H9 (cell line): Measurements from ENCODE around the gene DEDD2. TPM values are rescaled to one million over a fixed set of nuclear protein-coding genes. Genes with fewer than 3 reads are reported as not detected.

ENCODE experiments used
- DNase-seq: peaks from one replicate; pipeline ENCODE4 v3.0.0-alpha.2; 2017
- H2AFZ ChIP-seq: one replicate; pipeline ENCODE4 v1.6.1; 2013; ENCODE audit warnings: mild to moderate bottlenecking, low read length, control low read depth, moderate library complexity
- H2AK5ac ChIP-seq: 2 replicates; pipeline ENCODE4 v1.6.1; 2013; ENCODE audit warnings: low read length, control low read depth, mixed read lengths; ENCODE audit not compliant: insufficient read length
- H2BK120ac ChIP-seq: one replicate; pipeline ENCODE4 v1.6.1; 2013; ENCODE audit warnings: low read depth, mild to moderate bottlenecking, low read length, control low read depth, inconsistent platforms; ENCODE audit not compliant: poor library complexity, severe bottlenecking
- H2BK12ac ChIP-seq: 2 replicates; pipeline ENCODE4 v1.6.1; 2013; ENCODE audit warnings: low read length, control low read depth, mixed read lengths, low read depth; ENCODE audit not compliant: insufficient read length
- H2BK15ac ChIP-seq: 2 replicates; pipeline ENCODE4 v1.6.1; 2013; ENCODE audit warnings: low read depth, low read length, control low read depth
- H2BK20ac ChIP-seq: one replicate; pipeline ENCODE4 v1.6.1; 2013; ENCODE audit warnings: low read depth, mild to moderate bottlenecking, low read length, control low read depth, inconsistent platforms; ENCODE audit not compliant: poor library complexity, severe bottlenecking
- H2BK5ac ChIP-seq: 2 replicates; pipeline ENCODE4 v1.6.1; 2013; ENCODE audit warnings: low read length, control low read depth, mixed read lengths; ENCODE audit not compliant: insufficient read length
- H3K14ac ChIP-seq: 2 replicates; pipeline ENCODE4 v1.6.1; 2013; ENCODE audit warnings: low read length, control low read depth; ENCODE audit not compliant: insufficient read depth
- H3K18ac ChIP-seq: 2 replicates; pipeline ENCODE4 v1.6.1; 2013; ENCODE audit warnings: low read depth, mild to moderate bottlenecking, mixed read lengths, low read length, control low read depth; ENCODE audit not compliant: insufficient read length
- H3K23ac ChIP-seq: 2 replicates; pipeline ENCODE4 v1.6.1; 2013; ENCODE audit warnings: low read length, control low read depth, mixed read lengths, low read depth; ENCODE audit not compliant: insufficient read length
- H3K23me2 ChIP-seq: 2 replicates; pipeline ENCODE4 v1.6.1; 2013; ENCODE audit warnings: low read depth, mild to moderate bottlenecking, mixed read lengths, low read length, control low read depth; ENCODE audit not compliant: insufficient read length, poor library complexity, severe bottlenecking
- H3K27ac ChIP-seq: 2 replicates; pipeline ENCODE4 v1.5.1; 2013; ENCODE audit warnings: low read length, control low read depth, mixed read lengths, low read depth; ENCODE audit not compliant: insufficient read length
- H3K27me3 ChIP-seq: 2 replicates; pipeline ENCODE4 v1.6.1; 2013; ENCODE audit warnings: low read length, control low read depth, inconsistent platforms; ENCODE audit not compliant: insufficient read depth
- H3K4ac ChIP-seq: 2 replicates; pipeline ENCODE4 v1.6.1; 2013; ENCODE audit warnings: low read depth, mild to moderate bottlenecking, control low read depth, inconsistent platforms, low read length, moderate library complexity
- H3K4me1 ChIP-seq: 2 replicates; pipeline ENCODE4 v1.6.1; 2013; ENCODE audit warnings: low read length, control low read depth, inconsistent platforms; ENCODE audit not compliant: insufficient read depth
- H3K4me2 ChIP-seq: 2 replicates; pipeline ENCODE4 v1.6.1; 2013; ENCODE audit warnings: low read length, control low read depth, mixed read lengths; ENCODE audit not compliant: insufficient read length, insufficient read depth
- H3K56ac ChIP-seq: 2 replicates; pipeline ENCODE4 v1.6.1; 2013; ENCODE audit warnings: low read depth, mild to moderate bottlenecking, mixed read lengths, low read length, control low read depth; ENCODE audit not compliant: insufficient read length
- H3K79me1 ChIP-seq: 2 replicates; pipeline ENCODE4 v1.6.1; 2013; ENCODE audit warnings: low read depth, mild to moderate bottlenecking, moderate library complexity, low read length, control low read depth, inconsistent platforms; ENCODE audit not compliant: insufficient read depth, poor library complexity, severe bottlenecking
- H3K79me2 ChIP-seq: 2 replicates; pipeline ENCODE4 v1.6.1; 2013; ENCODE audit warnings: low read length, control low read depth, inconsistent platforms; ENCODE audit not compliant: insufficient read depth
- H3K9ac ChIP-seq: 2 replicates; pipeline ENCODE4 v1.6.1; 2013; ENCODE audit warnings: low read length, control low read depth, mixed read lengths; ENCODE audit not compliant: insufficient read length; ENCODE audit errors: extremely low read depth
- H3K9me3 ChIP-seq: one replicate; pipeline ENCODE4 v1.6.1; 2013; ENCODE audit warnings: low read depth, low read length, inconsistent platforms; ENCODE audit not compliant: control insufficient read depth
- H3T11ph ChIP-seq: one replicate; pipeline ENCODE4 v1.6.1; 2013; ENCODE audit warnings: mild to moderate bottlenecking, low read length, control low read depth, inconsistent platforms
- H4K20me1 ChIP-seq: one replicate; pipeline ENCODE4 v1.6.1; 2013; ENCODE audit not compliant: control insufficient read depth, insufficient read length, insufficient read depth
- H4K5ac ChIP-seq: 2 replicates; pipeline ENCODE4 v1.6.1; 2013; ENCODE audit warnings: low read depth, mild to moderate bottlenecking, mixed read lengths, low read length, control low read depth; ENCODE audit not compliant: insufficient read length
- H4K8ac ChIP-seq: replicated peaks from 2 replicates; pipeline ENCODE4 v1.6.1; 2013; ENCODE audit warnings: low read length, control low read depth, mixed read lengths, low read depth; ENCODE audit not compliant: insufficient read length
- H4K91ac ChIP-seq: 2 replicates; pipeline ENCODE4 v1.6.1; 2013; ENCODE audit warnings: low read depth, mild to moderate bottlenecking, moderate library complexity, mixed read lengths, low read length, control low read depth; ENCODE audit not compliant: insufficient read length
- H3K27ac Mint-ChIP-seq, 3 experiments: 2 replicates in 2 of 3; 3 replicates in 1 of 3; pipeline ENCODE4 v1.8.0; 2020 to 2021; ENCODE audit warnings: mixed read lengths in 3 of 3, mild to moderate bottlenecking in 1 of 3, moderate library complexity in 1 of 3
- H3K27me3 Mint-ChIP-seq: 2 replicates; pipeline ENCODE4 v1.8.0; 2021; ENCODE audit warnings: low read depth, mild to moderate bottlenecking, moderate library complexity, mixed read lengths
- H3K36me3 Mint-ChIP-seq, 3 experiments: 2 replicates in 2 of 3; 3 replicates in 1 of 3; pipeline ENCODE4 v1.8.0; 2020 to 2021; ENCODE audit warnings: low read depth in 3 of 3, mixed read lengths in 3 of 3; ENCODE audit not compliant: insufficient read depth in 1 of 3
- H3K4me1 Mint-ChIP-seq, 2 experiments: 2 replicates each; pipeline ENCODE4 v1.8.0; 2020; ENCODE audit warnings: mixed read lengths in 2 of 2
- H3K4me3 Mint-ChIP-seq, 2 experiments: 2 replicates in 1 of 2; 3 replicates in 1 of 2; pipeline ENCODE4 v1.8.0; 2020 to 2021; ENCODE audit warnings: mild to moderate bottlenecking in 2 of 2, mixed read lengths in 2 of 2, moderate library complexity in 1 of 2
- H3K9me3 Mint-ChIP-seq, 2 experiments: 2 replicates in 1 of 2; 3 replicates in 1 of 2; pipeline ENCODE4 v1.8.0; 2020; ENCODE audit warnings: mild to moderate bottlenecking in 2 of 2, mixed read lengths in 2 of 2, moderate library complexity in 1 of 2
- CTCF ChIP-seq: fragments of 200-600 bp; sonication (generic); conservative IDR thresholded peaks from 3 replicates; pipeline ENCODE4 v1.8.0; 2021; ENCODE audit warnings: antibody characterized with exemption, mild to moderate bottlenecking
- WGBS: extraction: QIAGEN DNeasy Blood & Tissue Kit; methylation state at CpG from one replicate; pipeline ENCODE4 v1.1.7; 2013; ENCODE audit warnings: missing lambda C conversion rate, low lambda C conversion rate, mixed read lengths; ENCODE audit not compliant: insufficient read length; ENCODE audit errors: extremely low coverage; 5-methylcytosine and 5-hydroxymethylcytosine counted together
- total RNA-seq: library from RNA; stranded (reverse); gene quantifications from 2 replicates; pipeline ENCODE4 v1.2.1, GENCODE V29; 2021

The DEDD2 gene
- total RNA-seq, 1 experiment from 2014 or later = 32.3 TPM

- H3K4me1 Mint-ChIP-seq = peaks cover 11 to 23% of the 10 kb centered on the region in 2 experiments
- peak overlapping the region; percentile 66 to 84 for H3K4me3 Mint-ChIP-seq
- Histone ChIP-seq H2BK20ac (no peak overlapping the region), H4K91ac (no peak overlapping the region), H4K20me1 (no peaks in the 10 kb centered on the region), H3K9ac (no peak overlapping the region), H4K5ac (no peak overlapping the region), H2BK15ac (no peak overlapping the region), H3K27ac (no peak overlapping the region), H3K56ac (no peak overlapping the region), H3K27me3 (peaks cover 42% of the 10 kb centered on the region), H3K79me1 (no peaks in the 10 kb centered on the region), H2BK12ac (no peak overlapping the region), H3K4me1 (no peaks in the 10 kb centered on the region), H3K79me2 (no peaks in the 10 kb centered on the region), H2AFZ (no peak overlapping the region), H3K14ac (no peak overlapping the region), H4K8ac (no peak overlapping the region), H2AK5ac (no peak overlapping the region), H3K4ac (no peak overlapping the region), H2BK5ac (no peak overlapping the region), H3K23me2 (peaks cover 14% of the 10 kb centered on the region), H3K23ac (no peak overlapping the region), H3K9me3 (no peaks in the 10 kb centered on the region), H2BK120ac (no peak overlapping the region), H3K18ac (no peak overlapping the region), H3T11ph (no peak overlapping the region), H3K4me2 (peak overlapping the region; percentile 91)
- H3K36me3 Mint-ChIP-seq = no peaks in the 10 kb centered on the region
- no peak overlapping the region for H3K27ac Mint-ChIP-seq
- peaks cover 50% of the 10 kb centered on the region for H3K27me3 Mint-ChIP-seq
- TF ChIP-seq CTCF = no peak
- DNase-seq = no peak
- no CpG with 5 or more reads among the region's 31 CpGs for WGBS
- no peaks in the 10 kb centered on the region for H3K9me3 Mint-ChIP-seq
Observed at GRCh38 chr19:42176649-42176989, 40.9 kb downstream of the DEDD2 start.
